CD14-positive monocyte (primary cell): ENCODE results near the gene ZNF652. TPM values are rescaled to one million over a fixed set of nuclear protein-coding genes. Genes with fewer than 3 reads are reported as not detected.

Source experiments
- DNase-seq, 3 donors: peaks; one replicate each; pipeline ENCODE4 v3.0.0-alpha.2; 2011 to 2022
- H2AFZ ChIP-seq: 2 replicates; pipeline ENCODE4 v1.6.0; 2012; ENCODE audit warnings: mild to moderate bottlenecking, low read depth, low read length, inconsistent platforms; ENCODE audit not compliant: insufficient read depth, poor library complexity, severe bottlenecking
- H3K27ac ChIP-seq, 2 donors: 1 replicate in 1 of 2; 2 replicates in 1 of 2; pipeline ENCODE4 v1.5.1; 2012 to 2013; ENCODE audit warnings: low read length in 2 of 2, control low read depth in 1 of 2, inconsistent platforms in 1 of 2, low read depth in 1 of 2, mild to moderate bottlenecking in 1 of 2
- H3K27me3 ChIP-seq, 2 donors: one replicate each; pipeline versions ENCODE4 v1.6.0 to v1.6.1; 2011 to 2013; ENCODE audit warnings: low read length in 2 of 2; ENCODE audit not compliant: control insufficient read depth in 2 of 2, insufficient read depth in 2 of 2
- H3K36me3 ChIP-seq, 2 donors: replicated peaks in 1 of 2; 1 replicate in 1 of 2; 2 replicates in 1 of 2; pipeline versions ENCODE4 v1.5.1 to v1.6.1; 2012 to 2013; ENCODE audit warnings: low read length in 2 of 2, control low read depth in 1 of 2, inconsistent platforms in 1 of 2, mild to moderate bottlenecking in 1 of 2; ENCODE audit not compliant: insufficient read depth in 2 of 2, control insufficient read depth in 1 of 2
- H3K4me1 ChIP-seq, 2 donors: 1 replicate in 1 of 2; 2 replicates in 1 of 2; pipeline versions ENCODE4 v1.5.1 to v1.6.1; 2012 to 2013; ENCODE audit warnings: low read length in 2 of 2, control low read depth in 1 of 2, inconsistent platforms in 1 of 2, mild to moderate bottlenecking in 1 of 2, moderate library complexity in 1 of 2; ENCODE audit not compliant: insufficient read depth in 2 of 2, control insufficient read depth in 1 of 2
- H3K4me2 ChIP-seq: replicated peaks from 2 replicates; pipeline ENCODE3; 2012; ENCODE audit warnings: low read length, moderate library complexity, mild to moderate bottlenecking; ENCODE audit not compliant: poor library complexity, severe bottlenecking; ENCODE audit errors: extremely low read depth
- H3K4me3 ChIP-seq, 3 experiments: fragments of 200-600 bp in 1 of 3; sonication (generic) in 1 of 3; replicated peaks in 1 of 3; 1 replicate in 2 of 3; 2 replicates in 1 of 3; pipeline ENCODE4 v1.5.1; 2011 to 2013; ENCODE audit warnings: low read length in 3 of 3, mild to moderate bottlenecking in 3 of 3, control low read depth in 2 of 3, low read depth in 2 of 3, inconsistent platforms in 1 of 3, moderate library complexity in 1 of 3
- H3K79me2 ChIP-seq: 2 replicates; pipeline ENCODE4 v1.6.0; 2012; ENCODE audit warnings: mild to moderate bottlenecking, control low read depth, inconsistent platforms, low read length, moderate library complexity; ENCODE audit not compliant: insufficient read depth
- H3K9ac ChIP-seq: 2 replicates; pipeline ENCODE4 v1.6.0; 2017; ENCODE audit warnings: low read length, mild to moderate bottlenecking; ENCODE audit not compliant: insufficient read depth, poor library complexity, severe bottlenecking
- H3K9me3 ChIP-seq, 2 donors: replicated peaks in 1 of 2; 1 replicate in 1 of 2; 2 replicates in 1 of 2; pipeline versions ENCODE4 v1.5.1 to v1.6.1; 2012 to 2013; ENCODE audit warnings: low read length in 2 of 2, control low read depth in 1 of 2; ENCODE audit not compliant: control insufficient read depth in 1 of 2, insufficient read depth in 1 of 2
- H4K20me1 ChIP-seq: 2 replicates; pipeline ENCODE4 v1.6.0; 2012; ENCODE audit warnings: mild to moderate bottlenecking, low read length, control low read depth, moderate library complexity; ENCODE audit not compliant: insufficient read depth
- H3K27ac Mint-ChIP-seq, 7 donors: one replicate each; pipeline ENCODE4 v1.8.0; 2020; ENCODE audit warnings: mild to moderate bottlenecking in 7 of 7, mixed read lengths in 7 of 7, moderate library complexity in 6 of 7, inconsistent platforms in 2 of 7
- H3K27me3 Mint-ChIP-seq, 3 donors: one replicate each; pipeline ENCODE4 v1.8.0; 2021 to 2022; ENCODE audit warnings: low read depth in 3 of 3, mild to moderate bottlenecking in 3 of 3, mixed read lengths in 3 of 3, moderate library complexity in 3 of 3, inconsistent platforms in 1 of 3
- H3K36me3 Mint-ChIP-seq, 2 donors: one replicate each; pipeline ENCODE4 v1.8.0; 2020; ENCODE audit warnings: mixed read lengths in 2 of 2, inconsistent platforms in 1 of 2, mild to moderate bottlenecking in 1 of 2
- H3K4me1 Mint-ChIP-seq: one replicate; pipeline ENCODE4 v1.8.0; 2020; ENCODE audit warnings: mild to moderate bottlenecking, mixed read lengths
- H3K4me3 Mint-ChIP-seq, 2 donors: one replicate each; pipeline ENCODE4 v1.8.0; 2020; ENCODE audit warnings: mild to moderate bottlenecking in 2 of 2, mixed read lengths in 2 of 2, moderate library complexity in 1 of 2
- H3K9me3 Mint-ChIP-seq, 7 donors: one replicate each; pipeline ENCODE4 v1.8.0; 2020 to 2022; ENCODE audit warnings: mixed read lengths in 7 of 7, mild to moderate bottlenecking in 6 of 7, moderate library complexity in 6 of 7, inconsistent platforms in 2 of 7
- CTCF ChIP-seq: fragments of 200-600 bp; IDR thresholded peaks from one replicate; pipeline ENCODE4 v1.8.0; 2022; ENCODE audit warnings: antibody characterized with exemption, mild to moderate bottlenecking
- WGBS: methylation state at CpG from one replicate; pipeline ENCODE4 v1.1.5; 2013; ENCODE audit warnings: missing lambda C conversion rate; ENCODE audit not compliant: insufficient coverage; 5-methylcytosine and 5-hydroxymethylcytosine counted together
- intact Hi-C, 2 donors: fragments of 100-400 bp; cut with micrococcal nuclease; formaldehyde crosslinking; loops; one replicate each; pipeline versions ENCODE4 v1.15.0 to v1.15.1; 2023
- polyA plus RNA-seq, 3 donors: library from polyadenylated mRNA; depleted of rRNA in 1 of 3; unstranded in 2 of 3; stranded (reverse) in 1 of 3; fragments of 300-500 nt in 2 of 3; fragments of >200 nt in 1 of 3; fragmentation: Illumina TruSeq in 2 of 3; gene quantifications; 1 replicate in 2 of 3; 2 replicates in 1 of 3; pipeline ENCODE4 v1.2.3, GENCODE V29; 2012 to 2021

ZNF652 gene
- polyA plus RNA-seq, 3 donors, result 16.9 to 19.8 (median 18.8) TPM

GRCh38 chr17:49312722-49313121, 49.3 kb downstream of the ZNF652 start:
- intact Hi-C loops, result no loop called here
- Mint-ChIP-seq H3K27me3 (no peaks in the 10 kb centered on the region), H3K4me3 (no peak overlapping the region), H3K27ac (no peak overlapping the region), H3K9me3 (no peaks in the 10 kb centered on the region), H3K36me3 (peaks cover 28 to 54% of the 10 kb centered on the region in 2 donors), H3K4me1 (peaks cover 23% of the 10 kb centered on the region)
- Histone ChIP-seq H3K9ac (no peak overlapping the region), H2AFZ (no peak overlapping the region), H3K4me2 (no peak overlapping the region), H3K9me3 (no peaks in the 10 kb centered on the region), H3K27ac (no peak overlapping the region), H4K20me1 (no peaks in the 10 kb centered on the region), H3K4me3 (no peak overlapping the region), H3K36me3 (peaks cover 33 to 59% of the 10 kb centered on the region in 2 donors), H3K27me3 (no peaks in the 10 kb centered on the region), H3K4me1 (peaks cover 22 to 23% of the 10 kb centered on the region in 2 donors), H3K79me2 (peaks cover 5% of the 10 kb centered on the region)
- TF ChIP-seq CTCF, result no peak
- WGBS, result no CpG with 5 or more reads among the region's 3 CpGs
- DNase-seq, result no peak

GRCh38 chr17:49299996-49300395, 62.1 kb downstream of the ZNF652 start:
- Mint-ChIP-seq H3K4me1 (no peaks in the 10 kb centered on the region), H3K27me3 (no peaks in the 10 kb centered on the region), H3K9me3 (no peaks in the 10 kb centered on the region), H3K4me3 (no peak overlapping the region), H3K27ac (peak overlapping the region in 1 of 7 donors; percentile 30), H3K36me3 (peaks cover 48 to 66% of the 10 kb centered on the region in 2 donors)
- Histone ChIP-seq H3K27me3 (no peaks in the 10 kb centered on the region), H3K79me2 (no peaks in the 10 kb centered on the region), H3K9me3 (no peaks in the 10 kb centered on the region), H3K9ac (no peak overlapping the region), H3K27ac (no peak overlapping the region), H3K4me2 (no peak overlapping the region), H3K4me3 (no peak overlapping the region), H3K36me3 (peaks cover 52 to 94% of the 10 kb centered on the region in 2 donors), H4K20me1 (no peaks in the 10 kb centered on the region), H3K4me1 (no peaks in the 10 kb centered on the region), H2AFZ (no peak overlapping the region)
- intact Hi-C loops, result loop anchor here in 1 of 2 donors (10.0 kb wide), 1 partner anchor 255 kb away; no protein-coding TSS in a partner anchor
- no peak for DNase-seq
- WGBS, result no CpG with 5 or more reads among the region's 3 CpGs
- TF ChIP-seq CTCF, result no peak
